Lung microvascular endothelial cell (primary cell): ENCODE data around the gene LGALS9C. TPM values are rescaled to one million over a fixed set of nuclear protein-coding genes. Genes with fewer than 3 reads are reported as not detected.
"Not testable (repeated sequence)": the region's sequence is repeated elsewhere in the genome, so short reads cannot be mapped to it uniquely, and the experiment has no call there.

Experiments
- DNase-seq, 2 donors: peaks; one replicate each; pipeline versions ENCODE4 v3.0.0 to v3.0.0-alpha.2; 2010; ENCODE audit warnings: low read depth in 2 of 2
- total RNA-seq: library from RNA; depleted of rRNA; stranded (reverse); fragments of >200 nt; gene quantifications from 2 replicates; pipeline ENCODE4 v1.2.1, GENCODE V29; 2014

LGALS9C gene
- total RNA-seq, 1 donor from 2014 or later, result not detected

DNA sequence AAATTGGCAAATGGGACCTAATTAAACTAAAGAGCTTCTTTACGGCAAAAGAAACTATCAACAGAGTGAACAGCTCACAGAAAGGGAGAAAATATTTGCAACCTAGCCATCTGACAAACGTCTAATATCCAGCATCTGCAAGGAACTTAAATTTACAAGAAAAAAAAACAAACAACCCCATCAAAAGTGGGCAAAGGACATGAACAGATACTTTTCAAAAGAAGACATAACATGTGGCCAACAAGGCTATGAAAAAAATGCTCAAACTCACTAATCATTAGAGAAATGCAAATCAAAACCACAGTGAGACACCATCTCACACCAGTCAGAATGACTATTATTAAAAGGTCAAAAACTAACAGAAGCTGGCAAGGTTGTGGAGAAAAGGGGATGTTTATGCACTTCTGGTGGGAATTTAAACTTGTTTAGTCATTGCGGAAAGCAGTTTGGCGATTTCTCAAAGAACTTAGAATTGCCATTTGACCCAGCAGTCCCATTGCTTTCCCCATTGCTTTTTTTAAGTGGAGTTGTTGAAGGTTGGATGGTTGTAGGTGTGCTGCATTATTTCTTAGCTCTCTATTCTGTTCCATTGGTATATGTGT, 52.4 kb downstream of the LGALS9C start:
- DNase-seq, result not testable (repeated sequence)

DNA sequence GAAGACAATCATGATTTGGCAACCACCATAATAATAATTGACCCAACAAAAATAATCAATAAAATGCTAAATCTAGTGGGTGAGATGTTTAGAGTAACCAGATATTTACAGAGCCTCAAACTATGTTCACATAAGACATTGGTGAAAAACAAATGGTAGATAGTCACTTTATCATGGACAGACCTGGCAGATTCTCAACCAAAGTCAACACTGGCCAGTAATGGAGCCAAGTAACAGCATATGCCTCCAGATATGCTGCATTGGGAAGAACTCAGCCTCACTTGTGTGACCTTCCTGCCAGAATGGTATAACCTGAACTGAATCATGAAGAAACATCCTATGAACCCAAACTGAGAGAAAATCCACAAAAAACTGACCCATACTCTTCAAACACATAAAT, 53.8 kb downstream of the LGALS9C start:
- not testable (repeated sequence) for DNase-seq

DNA sequence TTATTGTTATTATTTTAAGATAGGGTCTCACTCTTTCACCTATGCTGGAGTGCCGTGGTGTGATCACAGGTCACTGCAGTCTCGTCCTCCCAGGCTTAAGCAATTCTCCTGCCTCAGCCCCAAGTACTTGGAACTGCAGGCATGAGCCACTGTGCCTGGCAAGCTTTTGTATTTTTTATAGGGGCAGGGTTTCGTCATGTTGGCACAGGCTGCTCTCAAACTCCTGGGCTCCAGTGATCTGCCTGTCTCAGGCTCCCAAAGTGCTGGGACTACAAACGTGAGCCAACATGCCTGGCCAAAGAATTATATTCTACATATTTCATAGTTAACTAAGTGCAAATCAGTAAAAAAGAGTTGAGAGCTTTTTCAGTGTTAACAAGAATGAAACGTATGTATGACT, 65.6 kb downstream of the LGALS9C start:
- DNase-seq, result not testable (repeated sequence)

DNA sequence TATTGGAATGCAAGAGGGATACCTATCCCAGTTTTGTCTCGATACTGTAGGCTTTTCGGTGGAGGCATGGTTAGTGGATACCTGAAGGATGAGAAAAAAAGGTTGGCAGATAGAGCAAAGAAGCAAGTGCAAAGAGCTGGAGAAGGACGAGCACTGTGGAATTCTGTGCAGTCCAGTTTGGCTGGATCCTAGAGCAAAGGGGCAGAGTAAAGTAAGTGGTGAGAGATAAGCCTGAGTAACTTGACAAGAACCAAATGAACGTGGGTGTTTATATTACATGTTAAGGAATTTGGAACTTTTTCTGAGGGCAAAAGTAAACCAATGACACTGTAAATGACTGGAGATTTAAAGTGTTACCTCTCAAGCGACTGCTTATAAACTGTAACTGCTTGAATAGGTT, 66.3 kb downstream of the LGALS9C start:
- not testable (repeated sequence) for DNase-seq

Other genes starting within 250 kb of the LGALS9C start
- 247 and 272 TPM in 2 replicates for gene FLII, start 218.1 kb upstream of the LGALS9C start, total RNA-seq
- 8.1 and 10.3 TPM in 2 replicates for gene MIEF2, start 216.1 kb upstream of the LGALS9C start, total RNA-seq
- 13.1 and 14.1 TPM in 2 replicates for gene TOP3A, start 161.8 kb upstream of the LGALS9C start, total RNA-seq
- 10.7 and 15.5 TPM in 2 replicates for gene SMCR8, start 161.5 kb upstream of the LGALS9C start, total RNA-seq
- gene SHMT1, start 113.2 kb upstream of the LGALS9C start, total RNA-seq, result 7.4 and 9.3 TPM in 2 replicates
- gene EVPLL, start 99.0 kb upstream of the LGALS9C start, total RNA-seq, result not detected in 2 replicates
- not detected in 2 replicates for gene TBC1D28, start 167.6 kb downstream of the LGALS9C start, total RNA-seq
- gene FOXO3B, start 205.5 kb downstream of the LGALS9C start, total RNA-seq, result 1.4 and 1.5 TPM in 2 replicates